Measurements from ENCODE around the gene UNKL. TPM values are rescaled to one million over a fixed set of nuclear protein-coding genes. Genes with fewer than 3 reads are reported as not detected.

Gene UNKL
- total RNA-seq, 1 experiment from 2014 or later = 32.0 TPM

GRCh38 chr16:1451702-1452392 is 37.3 kb upstream of the UNKL start:
- no peak for DNase-seq
- Histone ChIP-seq H4K91ac (ENCODE audit: insufficient read length, low read depth, low read length) (no peak overlapping the region), H2BK15ac (ENCODE audit: low read depth, low read length) (no peak overlapping the region), H2BK120ac (ENCODE audit: low read depth, low read length, poor library complexity, severe bottlenecking) (no peak overlapping the region), H4K8ac (replicated peaks; ENCODE audit: insufficient read length, low read depth, low read length) (no peak overlapping the region), H3K23ac (ENCODE audit: insufficient read length, low read depth, low read length) (no peak overlapping the region), H2AFZ (ENCODE audit: low read length) (no peak overlapping the region), H3K18ac (ENCODE audit: insufficient read length, low read depth, low read length) (no peak overlapping the region), H2BK5ac (ENCODE audit: insufficient read length, low read length) (no peak overlapping the region), H4K20me1 (ENCODE audit: control insufficient read depth, insufficient read depth, insufficient read length) (no peaks in the 10 kb centered on the region), H3K27ac (ENCODE audit: insufficient read length, low read depth, low read length) (no peak overlapping the region), H3K9me3 (ENCODE audit: control insufficient read depth, low read depth, low read length) (no peaks in the 10 kb centered on the region), H2BK20ac (ENCODE audit: low read depth, low read length, poor library complexity, severe bottlenecking) (no peak overlapping the region), H3K27me3 (ENCODE audit: insufficient read depth, low read length) (no peaks in the 10 kb centered on the region), H3K4me2 (ENCODE audit: insufficient read depth, insufficient read length, low read length) (no peak overlapping the region), H4K5ac (ENCODE audit: insufficient read length, low read depth, low read length) (no peak overlapping the region), H3K14ac (ENCODE audit: insufficient read depth, low read length) (no peak overlapping the region), H3K79me2 (ENCODE audit: insufficient read depth, low read length) (no peaks in the 10 kb centered on the region), H3K23me2 (ENCODE audit: insufficient read length, low read depth, low read length, poor library complexity, severe bottlenecking) (no peaks in the 10 kb centered on the region), H2AK5ac (ENCODE audit: insufficient read length, low read length) (no peak overlapping the region), H3K4ac (ENCODE audit: low read depth, low read length) (no peak overlapping the region), H2BK12ac (ENCODE audit: insufficient read length, low read depth, low read length) (no peak overlapping the region), H3K4me1 (ENCODE audit: insufficient read depth, low read length) (no peaks in the 10 kb centered on the region), H3K79me1 (ENCODE audit: insufficient read depth, low read depth, low read length, poor library complexity, severe bottlenecking) (no peaks in the 10 kb centered on the region), H3T11ph (ENCODE audit: low read length) (no peak overlapping the region), H3K9ac (ENCODE audit: extremely low read depth, insufficient read length, low read length) (no peak overlapping the region), H3K56ac (ENCODE audit: insufficient read length, low read depth, low read length) (no peak overlapping the region)
- peak overlapping the region in 2 of 3 experiments; percentile 77 to 83; a peak in 2 of 7 replicates for H3K27ac Mint-ChIP-seq
- no peak overlapping the region for H3K4me3 Mint-ChIP-seq
- peaks cover 0 to 36% (median 31%) of the 10 kb centered on the region in 3 experiments; a peak in 6 of 7 replicates for H3K36me3 Mint-ChIP-seq (ENCODE audit: insufficient read depth in 1 of 3, low read depth in 3 of 3)
- no peaks in the 10 kb centered on the region for H3K9me3 Mint-ChIP-seq
- TF ChIP-seq, protein P1, sequence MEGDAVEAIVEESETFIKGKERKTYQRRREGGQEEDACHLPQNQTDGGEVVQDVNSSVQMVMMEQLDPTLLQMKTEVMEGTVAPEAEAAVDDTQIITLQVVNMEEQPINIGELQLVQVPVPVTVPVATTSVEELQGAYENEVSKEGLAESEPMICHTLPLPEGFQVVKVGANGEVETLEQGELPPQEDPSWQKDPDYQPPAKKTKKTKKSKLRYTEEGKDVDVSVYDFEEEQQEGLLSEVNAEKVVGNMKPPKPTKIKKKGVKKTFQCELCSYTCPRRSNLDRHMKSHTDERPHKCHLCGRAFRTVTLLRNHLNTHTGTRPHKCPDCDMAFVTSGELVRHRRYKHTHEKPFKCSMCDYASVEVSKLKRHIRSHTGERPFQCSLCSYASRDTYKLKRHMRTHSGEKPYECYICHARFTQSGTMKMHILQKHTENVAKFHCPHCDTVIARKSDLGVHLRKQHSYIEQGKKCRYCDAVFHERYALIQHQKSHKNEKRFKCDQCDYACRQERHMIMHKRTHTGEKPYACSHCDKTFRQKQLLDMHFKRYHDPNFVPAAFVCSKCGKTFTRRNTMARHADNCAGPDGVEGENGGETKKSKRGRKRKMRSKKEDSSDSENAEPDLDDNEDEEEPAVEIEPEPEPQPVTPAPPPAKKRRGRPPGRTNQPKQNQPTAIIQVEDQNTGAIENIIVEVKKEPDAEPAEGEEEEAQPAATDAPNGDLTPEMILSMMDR (conservative IDR thresholded peaks at IDR 0.05) = no peak
- H3K4me1 Mint-ChIP-seq = no peaks in the 10 kb centered on the region
- no CpG with 5 or more reads among the region's 34 CpGs for WGBS (ENCODE audit: extremely low coverage, insufficient read length, low lambda C conversion rate)
- peaks cover 1% of the 10 kb centered on the region; the same call in 1 of the 2 replicates for H3K27me3 Mint-ChIP-seq (ENCODE audit: low read depth)
